22Rv1 (cell line): ENCODE data around the gene CUL4A.

Source experiments
- CTCF ChIP-seq: fragments of 450-650 bp; IDR thresholded peaks from 2 replicates; pipeline ENCODE4 v1.5.1; 2017; ENCODE audit warnings: mild to moderate bottlenecking
- ZFX ChIP-seq: fragments of 450-650 bp; IDR thresholded peaks from 2 replicates; pipeline ENCODE4 v1.6.1; 2017; ENCODE audit warnings: antibody characterized with exemption, borderline replicate concordance

- no peak for TF ChIP-seq CTCF
- TF ChIP-seq ZFX, result no peak
These were observed 48.0 kb upstream of the CUL4A start for GRCh38 chr13:113161433-113161832.
